SH-SY5Y (cell line): ENCODE results near the gene ROMO1.

Experiments used
- GATA2 ChIP-seq: IDR thresholded peaks from 2 replicates; pipeline ENCODE4 v1.6.1; 2011; ENCODE audit warnings: mild to moderate bottlenecking, low read depth, low read length
- GATA3 ChIP-seq: IDR thresholded peaks from 2 replicates; pipeline ENCODE4 v1.6.1; 2011; ENCODE audit warnings: low read depth, mild to moderate bottlenecking, low read length, moderate library complexity

The ROMO1 gene

GRCh38 chr20:35734777-35735649 lies 35.8 kb downstream of the ROMO1 start:
- TF ChIP-seq GATA2: no peak
- TF ChIP-seq GATA3: no peak

GRCh38 chr20:35735826-35736470 lies 36.7 kb downstream of the ROMO1 start:
- TF ChIP-seq GATA3: no peak
- TF ChIP-seq GATA2: no peak

- TF ChIP-seq GATA3 (no peak), GATA2 (no peak)
Observed at GRCh38 chr20:35737865-35738333, 38.7 kb downstream of the ROMO1 start.

- TF ChIP-seq GATA2 (no peak), GATA3 (no peak)
Observed at GRCh38 chr20:35738410-35739179, 39.4 kb downstream of the ROMO1 start.

- TF ChIP-seq GATA3: no peak
- TF ChIP-seq GATA2: no peak
Observed at GRCh38 chr20:35739294-35740163, 40.3 kb downstream of the ROMO1 start.

- TF ChIP-seq GATA2 (peak; percentile 91), GATA3 (no peak)
Observed at GRCh38 chr20:35741892-35742740, 42.9 kb downstream of the ROMO1 start, which contains the start of gene RBM39. Gene RBM39, minus strand, starts transcription at chr20:35742260. Its CDS starts 1,386 bp downstream, at chr20:35740874.

- no peak for TF ChIP-seq GATA3
Observed at GRCh38 chr20:35742741-35743523, 43.7 kb downstream of the ROMO1 start.

- no peak for TF ChIP-seq GATA2
Observed at GRCh38 chr20:35743693-35744491, 44.7 kb downstream of the ROMO1 start.
